Activated CD8-positive, alpha-beta memory T cell treated with anti-CD3 and anti-CD28 coated beads, Interleukin-2, amount 10 ng/mL, durations not matched to agents 7 days and 5 days (primary cell): ENCODE data around the gene FAM114A1. TPM values are rescaled to one million over a fixed set of nuclear protein-coding genes. Genes with fewer than 3 reads are reported as not detected.
"Not testable (repeated sequence)": the region's sequence is repeated elsewhere in the genome, so short reads cannot be mapped to it uniquely, and the experiment has no call there.

Experiments used
- ATAC-seq: fragments of 150-1000 bp; cut with Tn5 transposase; one replicate; pipeline ENCODE4 v1.10.0; 2021; ENCODE audit warnings: moderate library complexity
- CTCF ChIA-PET: fragments of 350-600 bp; sonication (Branson Sonifier 250); formaldehyde crosslinking; loops from one replicate; lab custom pipeline; 2021; ENCODE audit warnings: antibody characterized with exemption; lab: Charles Lee
- DNase-seq: peaks from one replicate; pipeline ENCODE4 v3.0.0-alpha.2; 2020
- H3K27ac Mint-ChIP-seq: one replicate; pipeline ENCODE4 v1.8.0; 2021; ENCODE audit warnings: mild to moderate bottlenecking, mixed read lengths
- H3K27me3 Mint-ChIP-seq: one replicate; pipeline ENCODE4 v1.8.0; 2021; ENCODE audit warnings: mixed read lengths
- H3K36me3 Mint-ChIP-seq: one replicate; pipeline ENCODE4 v1.8.0; 2021; ENCODE audit warnings: mild to moderate bottlenecking, mixed read lengths
- H3K4me1 Mint-ChIP-seq: one replicate; pipeline ENCODE4 v1.8.0; 2021; ENCODE audit warnings: mixed read lengths
- H3K4me3 Mint-ChIP-seq: one replicate; pipeline ENCODE4 v1.8.0; 2021; ENCODE audit warnings: mild to moderate bottlenecking, moderate library complexity, mixed read lengths
- H3K9me3 Mint-ChIP-seq: one replicate; pipeline ENCODE4 v1.8.0; 2022; ENCODE audit warnings: low read depth, mixed read lengths
- total RNA-seq, 2 experiments: library from RNA; stranded (reverse); gene quantifications; one replicate each; pipeline ENCODE4 v1.2.3, GENCODE V29; 2021

FAM114A1 gene
- total RNA-seq, 2 experiments from 2014 or later = 0.40 TPM; not detected in 1

- no peak overlapping the region for H3K27ac Mint-ChIP-seq
- H3K9me3 Mint-ChIP-seq = no peaks in the 10 kb centered on the region
- CTCF ChIA-PET = interaction anchor here (1.0 to 1.4 kb wide), 2 partner anchors 12 to 204 kb away, joined by 3 read pairs; no protein-coding TSS in a partner anchor
- no peak overlapping the region for H3K4me3 Mint-ChIP-seq
- DNase-seq (no peak), ATAC-seq (no peak)
- H3K36me3 Mint-ChIP-seq = no peaks in the 10 kb centered on the region
- H3K4me1 Mint-ChIP-seq = peaks cover 5% of the 10 kb centered on the region
- no peaks in the 10 kb centered on the region for H3K27me3 Mint-ChIP-seq
Observed at GRCh38 chr4:38931125-38931524, 63.5 kb downstream of the FAM114A1 start.

GRCh38 chr4:38935391-38936073 is 67.9 kb downstream of the FAM114A1 start:
- Mint-ChIP-seq H3K4me1 (peaks cover 4% of the 10 kb centered on the region), H3K27ac (no peak overlapping the region), H3K27me3 (no peaks in the 10 kb centered on the region), H3K9me3 (no peaks in the 10 kb centered on the region), H3K4me3 (no peak overlapping the region), H3K36me3 (no peaks in the 10 kb centered on the region)
- CTCF ChIA-PET = interaction anchor here (0.8 to 1.7 kb wide), 2 partner anchors 28 to 33 kb away, joined by 3 to 4 read pairs; no protein-coding TSS in a partner anchor
- ATAC-seq (no peak), DNase-seq (no peak)

GRCh38 chr4:38939165-38939564 is 71.6 kb downstream of the FAM114A1 start:
- no peak overlapping the region for H3K4me3 Mint-ChIP-seq
- H3K27me3 Mint-ChIP-seq = no peaks in the 10 kb centered on the region
- H3K9me3 Mint-ChIP-seq = no peaks in the 10 kb centered on the region
- H3K27ac Mint-ChIP-seq = no peak overlapping the region
- peaks cover 4% of the 10 kb centered on the region for H3K4me1 Mint-ChIP-seq
- no peaks in the 10 kb centered on the region for H3K36me3 Mint-ChIP-seq
- ATAC-seq (no peak), DNase-seq (no peak)
- CTCF ChIA-PET = no interaction called here

GRCh38 chr4:38940476-38940875 is 72.9 kb downstream of the FAM114A1 start:
- no peak for DNase-seq
- H3K4me3 Mint-ChIP-seq = no peak overlapping the region
- CTCF ChIA-PET = interaction anchor here (1.4 kb wide), 1 partner anchor 195 kb away, joined by 4 read pairs; no protein-coding TSS in a partner anchor
- no peaks in the 10 kb centered on the region for H3K27me3 Mint-ChIP-seq
- no peaks in the 10 kb centered on the region for H3K36me3 Mint-ChIP-seq
- H3K9me3 Mint-ChIP-seq = no peaks in the 10 kb centered on the region
- ATAC-seq = no peak
- no peak overlapping the region for H3K27ac Mint-ChIP-seq
- H3K4me1 Mint-ChIP-seq = peaks cover 4% of the 10 kb centered on the region

GRCh38 chr4:38941906-38942305 is 74.3 kb downstream of the FAM114A1 start:
- H3K9me3 Mint-ChIP-seq, ATAC-seq, H3K4me3 Mint-ChIP-seq, H3K27ac Mint-ChIP-seq, H3K4me1 Mint-ChIP-seq, DNase-seq, H3K27me3 Mint-ChIP-seq, H3K36me3 Mint-ChIP-seq: not testable (repeated sequence)
- CTCF ChIA-PET = interaction anchor here (1.1 kb wide), 1 partner anchor 10 kb away, joined by 3 read pairs; no protein-coding TSS in a partner anchor

- Mint-ChIP-seq H3K27ac (no peak overlapping the region), H3K4me1 (peaks cover 2% of the 10 kb centered on the region), H3K9me3 (no peaks in the 10 kb centered on the region), H3K27me3 (no peaks in the 10 kb centered on the region), H3K4me3 (no peak overlapping the region), H3K36me3 (no peaks in the 10 kb centered on the region)
- ATAC-seq (no peak), DNase-seq (no peak)
- CTCF ChIA-PET = interaction anchor here (1.1 kb wide), 1 partner anchor 12 kb away, joined by 3 read pairs; no protein-coding TSS in a partner anchor
Observed at GRCh38 chr4:38943343-38943742, 75.7 kb downstream of the FAM114A1 start.

GRCh38 chr4:38944440-38944839 is 76.8 kb downstream of the FAM114A1 start:
- no peak overlapping the region for H3K27ac Mint-ChIP-seq
- CTCF ChIA-PET = interaction anchor here (0.6 kb wide), 1 partner anchor 223 kb away, joined by 3 read pairs; no protein-coding TSS in a partner anchor
- no peak overlapping the region for H3K4me3 Mint-ChIP-seq
- H3K9me3 Mint-ChIP-seq = no peaks in the 10 kb centered on the region
- H3K4me1 Mint-ChIP-seq = peaks cover 13% of the 10 kb centered on the region
- ATAC-seq (no peak), DNase-seq (no peak)
- no peaks in the 10 kb centered on the region for H3K36me3 Mint-ChIP-seq
- H3K27me3 Mint-ChIP-seq = no peaks in the 10 kb centered on the region

- Mint-ChIP-seq H3K4me3 (no peak overlapping the region), H3K27me3 (no peaks in the 10 kb centered on the region), H3K9me3 (no peaks in the 10 kb centered on the region), H3K4me1 (peaks cover 24% of the 10 kb centered on the region), H3K27ac (no peak overlapping the region), H3K36me3 (no peaks in the 10 kb centered on the region)
- CTCF ChIA-PET = interaction anchor here (0.6 kb wide), 1 partner anchor 522 kb away, joined by 3 read pairs; no protein-coding TSS in a partner anchor
- DNase-seq (no peak), ATAC-seq (no peak)
Observed at GRCh38 chr4:38946919-38947318, 79.3 kb downstream of the FAM114A1 start.

GRCh38 chr4:38948551-38948950 is 80.9 kb downstream of the FAM114A1 start:
- peaks cover under 1% of the 10 kb centered on the region for H3K27me3 Mint-ChIP-seq
- ATAC-seq (no peak), DNase-seq (no peak)
- CTCF ChIA-PET = interaction anchor here (0.6 to 2.5 kb wide), 7 partner anchors 11 to 732 kb away, joined by 3 to 6 read pairs (median 4); partner anchors contain the start of gene TMEM156
- H3K36me3 Mint-ChIP-seq = no peaks in the 10 kb centered on the region
- no peak overlapping the region for H3K27ac Mint-ChIP-seq
- no peaks in the 10 kb centered on the region for H3K9me3 Mint-ChIP-seq
- H3K4me3 Mint-ChIP-seq = no peak overlapping the region
- H3K4me1 Mint-ChIP-seq = peaks cover 24% of the 10 kb centered on the region

- DNase-seq = peak; percentile 81
- Mint-ChIP-seq H3K27me3 (peaks cover 6% of the 10 kb centered on the region), H3K4me3 (no peak overlapping the region), H3K36me3 (no peaks in the 10 kb centered on the region), H3K9me3 (no peaks in the 10 kb centered on the region), H3K27ac (peak overlapping the region; percentile 36), H3K4me1 (peaks cover 24% of the 10 kb centered on the region)
- CTCF ChIA-PET = interaction anchor here (0.8 to 2.5 kb wide), 10 partner anchors 10 to 190 kb away, joined by 3 to 6 read pairs (median 3); partner anchors contain the start of gene TMEM156
- peak; percentile 90 for ATAC-seq
Observed at GRCh38 chr4:38949411-38950051, 81.9 kb downstream of the FAM114A1 start.

GRCh38 chr4:38950159-38950558 is 82.6 kb downstream of the FAM114A1 start:
- H3K27ac Mint-ChIP-seq = no peak overlapping the region

GRCh38 chr4:38950734-38951133 is 83.1 kb downstream of the FAM114A1 start:
- Mint-ChIP-seq H3K36me3 (no peaks in the 10 kb centered on the region), H3K27ac (no peak overlapping the region), H3K9me3 (no peaks in the 10 kb centered on the region), H3K4me1 (peaks cover 24% of the 10 kb centered on the region), H3K4me3 (no peak overlapping the region), H3K27me3 (peaks cover 6% of the 10 kb centered on the region)
- CTCF ChIA-PET = interaction anchor here (0.8 to 1.2 kb wide), 3 partner anchors 21 to 100 kb away, joined by 3 to 4 read pairs (median 3); no protein-coding TSS in a partner anchor
- DNase-seq (no peak), ATAC-seq (no peak)

More at GRCh38 chr4:38950159-38950558, 82.6 kb downstream of the FAM114A1 start:
- Mint-ChIP-seq H3K36me3 (no peaks in the 10 kb centered on the region), H3K27me3 (peaks cover 6% of the 10 kb centered on the region), H3K4me3 (no peak overlapping the region), H3K4me1 (peaks cover 24% of the 10 kb centered on the region), H3K9me3 (no peaks in the 10 kb centered on the region)
- DNase-seq (no peak), ATAC-seq (no peak)
- CTCF ChIA-PET = interaction anchor here (0.9 to 2.5 kb wide), 6 partner anchors 9 to 191 kb away, joined by 3 to 6 read pairs (median 3); no protein-coding TSS in a partner anchor

- no peaks in the 10 kb centered on the region for H3K36me3 Mint-ChIP-seq
- DNase-seq (no peak), ATAC-seq (no peak)
- no peak overlapping the region for H3K27ac Mint-ChIP-seq
- H3K27me3 Mint-ChIP-seq = peaks cover 6% of the 10 kb centered on the region
- H3K4me3 Mint-ChIP-seq = no peak overlapping the region
- CTCF ChIA-PET = interaction anchor here (0.8 kb wide), 1 partner anchor 99 kb away, joined by 4 read pairs; no protein-coding TSS in a partner anchor
- H3K4me1 Mint-ChIP-seq = peaks cover 24% of the 10 kb centered on the region
- H3K9me3 Mint-ChIP-seq = no peaks in the 10 kb centered on the region
Observed at GRCh38 chr4:38951598-38951997, 84.0 kb downstream of the FAM114A1 start.
